SK-N-SH (cell line): Measurements from ENCODE around the gene PTPRF.
"Not testable (repeated sequence)": the region's sequence is repeated elsewhere in the genome, so short reads cannot be mapped to it uniquely, and the experiment has no call there.

ENCODE experiments used
- CHD2 ChIP-seq: fragments of 150-350 bp; IDR thresholded peaks from 2 replicates; pipeline ENCODE4 v1.6.1; 2018; ENCODE audit warnings: low read length; ENCODE audit not compliant: partially characterized antibody
- EP300 ChIP-seq, 2 experiments: IDR thresholded peaks; 2 replicates each; pipeline versions ENCODE4 v1.4.0 to v1.6.1; 2012; ENCODE audit warnings: borderline replicate concordance in 1 of 2, low read depth in 1 of 2, low read length in 1 of 2
- EZH2phosphoT487 ChIP-seq: fragments of 200-600 bp; sonication (generic); IDR thresholded peaks from 2 replicates; pipeline ENCODE4 v1.6.1; 2017; ENCODE audit warnings: low read depth, mixed run types, mild to moderate bottlenecking, antibody characterized with exemption, moderate library complexity, borderline replicate concordance
- FOXJ3 ChIP-seq: sonication (generic); formaldehyde crosslinking; IDR thresholded peaks from 2 replicates; pipeline ENCODE4 v1.5.1; 2020; ENCODE audit warnings: mild to moderate bottlenecking, missing genetic modification reagents
- GABPA ChIP-seq: IDR thresholded peaks from 2 replicates; pipeline ENCODE4 v1.4.0; 2012; ENCODE audit warnings: low read depth, mild to moderate bottlenecking
- POLR2AphosphoS5 ChIP-seq: IDR thresholded peaks from 2 replicates; pipeline ENCODE4 v1.6.1; 2012; ENCODE audit warnings: low read depth, low read length
- RFX5 ChIP-seq: IDR thresholded peaks from 2 replicates; pipeline ENCODE4 v1.6.1; 2012; ENCODE audit warnings: mild to moderate bottlenecking, improper control_type of control experiment, low read length
- SIN3A ChIP-seq: IDR thresholded peaks from 2 replicates; pipeline ENCODE4 v1.6.1; 2012; ENCODE audit warnings: low read depth, mild to moderate bottlenecking, low read length, moderate library complexity, borderline replicate concordance
- SMC3 ChIP-seq: IDR thresholded peaks from 2 replicates; pipeline ENCODE4 v1.6.1; 2012; ENCODE audit warnings: low read depth, low read length, improper control_type of control experiment
- TF ChIP-seq, protein P1 (sequence below): fragments of 200-600 bp; sonication (generic); IDR thresholded peaks from 2 replicates; pipeline ENCODE4 v1.6.1; 2017; ENCODE audit warnings: antibody characterized with exemption, mild to moderate bottlenecking, moderate library complexity
- TF ChIP-seq, protein P2 (sequence below): fragments of 150-350 bp; IDR thresholded peaks from 2 replicates; pipeline ENCODE4 v1.6.1; 2017; ENCODE audit warnings: antibody characterized with exemption, low read length, low read depth, borderline replicate concordance
- TF ChIP-seq, protein P3 (sequence below): IDR thresholded peaks from 2 replicates; pipeline ENCODE4 v1.4.0; 2012; ENCODE audit warnings: low read depth
- TF ChIP-seq, protein P4 (sequence below): IDR thresholded peaks from 2 replicates; pipeline ENCODE4 v1.6.1; 2012; ENCODE audit warnings: mild to moderate bottlenecking, low read depth, low read length, moderate library complexity

DNA sequence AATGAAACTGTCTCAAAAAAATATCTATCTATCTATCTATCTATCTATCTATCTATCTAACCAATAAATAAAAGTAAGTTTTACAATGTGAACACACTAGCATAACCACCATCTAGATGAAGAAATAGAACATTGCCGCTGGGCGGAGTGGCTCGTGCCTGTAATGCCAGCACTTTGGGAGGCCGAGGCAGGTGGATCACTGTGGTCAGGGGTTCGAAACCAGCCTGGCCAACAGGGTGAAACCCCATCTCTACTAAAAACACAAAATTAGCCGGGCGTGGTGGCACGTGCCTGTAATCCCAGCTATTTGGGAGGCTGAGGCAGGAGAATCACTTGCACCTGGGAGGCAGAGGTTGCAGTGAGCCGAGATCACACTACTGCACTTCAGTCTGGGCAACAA lies 116.6 kb downstream of the PTPRF start:
- TF ChIP-seq RFX5; GABPA; EP300 (IDR thresholded peaks at IDR 0.05; ENCODE audit: borderline replicate concordance in 1 of 2, low read depth in 1 of 2, low read length in 1 of 2); SIN3A; EZH2phosphoT487; FOXJ3 (CRISPR knock-in tag); SMC3; POLR2AphosphoS5; CHD2: not testable (repeated sequence)
- TF ChIP-seq, protein P1, sequence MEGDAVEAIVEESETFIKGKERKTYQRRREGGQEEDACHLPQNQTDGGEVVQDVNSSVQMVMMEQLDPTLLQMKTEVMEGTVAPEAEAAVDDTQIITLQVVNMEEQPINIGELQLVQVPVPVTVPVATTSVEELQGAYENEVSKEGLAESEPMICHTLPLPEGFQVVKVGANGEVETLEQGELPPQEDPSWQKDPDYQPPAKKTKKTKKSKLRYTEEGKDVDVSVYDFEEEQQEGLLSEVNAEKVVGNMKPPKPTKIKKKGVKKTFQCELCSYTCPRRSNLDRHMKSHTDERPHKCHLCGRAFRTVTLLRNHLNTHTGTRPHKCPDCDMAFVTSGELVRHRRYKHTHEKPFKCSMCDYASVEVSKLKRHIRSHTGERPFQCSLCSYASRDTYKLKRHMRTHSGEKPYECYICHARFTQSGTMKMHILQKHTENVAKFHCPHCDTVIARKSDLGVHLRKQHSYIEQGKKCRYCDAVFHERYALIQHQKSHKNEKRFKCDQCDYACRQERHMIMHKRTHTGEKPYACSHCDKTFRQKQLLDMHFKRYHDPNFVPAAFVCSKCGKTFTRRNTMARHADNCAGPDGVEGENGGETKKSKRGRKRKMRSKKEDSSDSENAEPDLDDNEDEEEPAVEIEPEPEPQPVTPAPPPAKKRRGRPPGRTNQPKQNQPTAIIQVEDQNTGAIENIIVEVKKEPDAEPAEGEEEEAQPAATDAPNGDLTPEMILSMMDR = not testable (repeated sequence)
- TF ChIP-seq, protein P2, sequence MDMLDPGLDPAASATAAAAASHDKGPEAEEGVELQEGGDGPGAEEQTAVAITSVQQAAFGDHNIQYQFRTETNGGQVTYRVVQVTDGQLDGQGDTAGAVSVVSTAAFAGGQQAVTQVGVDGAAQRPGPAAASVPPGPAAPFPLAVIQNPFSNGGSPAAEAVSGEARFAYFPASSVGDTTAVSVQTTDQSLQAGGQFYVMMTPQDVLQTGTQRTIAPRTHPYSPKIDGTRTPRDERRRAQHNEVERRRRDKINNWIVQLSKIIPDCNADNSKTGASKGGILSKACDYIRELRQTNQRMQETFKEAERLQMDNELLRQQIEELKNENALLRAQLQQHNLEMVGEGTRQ = not testable (repeated sequence)
- TF ChIP-seq, protein P3, sequence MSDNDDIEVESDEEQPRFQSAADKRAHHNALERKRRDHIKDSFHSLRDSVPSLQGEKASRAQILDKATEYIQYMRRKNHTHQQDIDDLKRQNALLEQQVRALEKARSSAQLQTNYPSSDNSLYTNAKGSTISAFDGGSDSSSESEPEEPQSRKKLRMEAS = not testable (repeated sequence)
- TF ChIP-seq, protein P4, sequence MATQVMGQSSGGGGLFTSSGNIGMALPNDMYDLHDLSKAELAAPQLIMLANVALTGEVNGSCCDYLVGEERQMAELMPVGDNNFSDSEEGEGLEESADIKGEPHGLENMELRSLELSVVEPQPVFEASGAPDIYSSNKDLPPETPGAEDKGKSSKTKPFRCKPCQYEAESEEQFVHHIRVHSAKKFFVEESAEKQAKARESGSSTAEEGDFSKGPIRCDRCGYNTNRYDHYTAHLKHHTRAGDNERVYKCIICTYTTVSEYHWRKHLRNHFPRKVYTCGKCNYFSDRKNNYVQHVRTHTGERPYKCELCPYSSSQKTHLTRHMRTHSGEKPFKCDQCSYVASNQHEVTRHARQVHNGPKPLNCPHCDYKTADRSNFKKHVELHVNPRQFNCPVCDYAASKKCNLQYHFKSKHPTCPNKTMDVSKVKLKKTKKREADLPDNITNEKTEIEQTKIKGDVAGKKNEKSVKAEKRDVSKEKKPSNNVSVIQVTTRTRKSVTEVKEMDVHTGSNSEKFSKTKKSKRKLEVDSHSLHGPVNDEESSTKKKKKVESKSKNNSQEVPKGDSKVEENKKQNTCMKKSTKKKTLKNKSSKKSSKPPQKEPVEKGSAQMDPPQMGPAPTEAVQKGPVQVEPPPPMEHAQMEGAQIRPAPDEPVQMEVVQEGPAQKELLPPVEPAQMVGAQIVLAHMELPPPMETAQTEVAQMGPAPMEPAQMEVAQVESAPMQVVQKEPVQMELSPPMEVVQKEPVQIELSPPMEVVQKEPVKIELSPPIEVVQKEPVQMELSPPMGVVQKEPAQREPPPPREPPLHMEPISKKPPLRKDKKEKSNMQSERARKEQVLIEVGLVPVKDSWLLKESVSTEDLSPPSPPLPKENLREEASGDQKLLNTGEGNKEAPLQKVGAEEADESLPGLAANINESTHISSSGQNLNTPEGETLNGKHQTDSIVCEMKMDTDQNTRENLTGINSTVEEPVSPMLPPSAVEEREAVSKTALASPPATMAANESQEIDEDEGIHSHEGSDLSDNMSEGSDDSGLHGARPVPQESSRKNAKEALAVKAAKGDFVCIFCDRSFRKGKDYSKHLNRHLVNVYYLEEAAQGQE = not testable (repeated sequence)
